Measurements from ENCODE around the gene GNPAT.

DNA sequence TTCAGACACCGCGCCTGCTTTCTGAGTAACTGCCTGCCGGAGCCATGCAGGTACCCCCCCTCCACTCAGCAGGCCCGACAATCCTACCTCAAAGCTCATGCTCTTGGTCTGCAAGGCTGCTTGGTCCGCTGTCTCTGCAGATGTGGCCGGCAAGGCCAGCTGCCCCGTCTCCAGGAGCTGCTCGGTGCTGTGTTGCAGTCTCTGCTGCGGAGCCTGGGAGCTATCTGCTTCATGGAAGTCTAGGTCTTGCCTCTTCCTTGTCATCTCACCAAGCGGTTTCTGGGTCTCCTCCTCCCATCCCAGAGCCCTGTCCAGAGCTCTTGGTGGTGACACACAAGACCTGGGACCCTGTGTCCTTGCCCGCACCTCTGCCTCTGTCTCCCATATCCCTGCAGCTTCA, 24.0 kb upstream of the GNPAT start:
- TF ChIP-seq CTCF (IDR thresholded peaks at IDR 0.05; ENCODE audit: insufficient read depth, low read length, poor library complexity, severe bottlenecking) (no peak), EZH2phosphoT487 (conservative IDR thresholded peaks at IDR 0.05; ENCODE audit: low read length) (no peak)
